RCC 7860 (cell line): Measurements from ENCODE around the gene MLLT3.

Source experiments
- DNase-seq: peaks from one replicate; pipeline ENCODE4 v3.0.0-alpha.2; 2015; ENCODE audit warnings: low spot score
- FAIRE-seq: peaks from 2 replicates; lab custom pipeline; 2012; peaks lifted over from hg19 to GRCh38; lab: Jason Lieb, UNC

The MLLT3 gene

GRCh38 chr9:20524776-20525175, 97.5 kb downstream of the MLLT3 start:
- FAIRE-seq, result no peak
- no peak for DNase-seq

- DNase-seq (no peak), FAIRE-seq (no peak)
Observed at GRCh38 chr9:20518737-20519136, 103.6 kb downstream of the MLLT3 start.

DNA sequence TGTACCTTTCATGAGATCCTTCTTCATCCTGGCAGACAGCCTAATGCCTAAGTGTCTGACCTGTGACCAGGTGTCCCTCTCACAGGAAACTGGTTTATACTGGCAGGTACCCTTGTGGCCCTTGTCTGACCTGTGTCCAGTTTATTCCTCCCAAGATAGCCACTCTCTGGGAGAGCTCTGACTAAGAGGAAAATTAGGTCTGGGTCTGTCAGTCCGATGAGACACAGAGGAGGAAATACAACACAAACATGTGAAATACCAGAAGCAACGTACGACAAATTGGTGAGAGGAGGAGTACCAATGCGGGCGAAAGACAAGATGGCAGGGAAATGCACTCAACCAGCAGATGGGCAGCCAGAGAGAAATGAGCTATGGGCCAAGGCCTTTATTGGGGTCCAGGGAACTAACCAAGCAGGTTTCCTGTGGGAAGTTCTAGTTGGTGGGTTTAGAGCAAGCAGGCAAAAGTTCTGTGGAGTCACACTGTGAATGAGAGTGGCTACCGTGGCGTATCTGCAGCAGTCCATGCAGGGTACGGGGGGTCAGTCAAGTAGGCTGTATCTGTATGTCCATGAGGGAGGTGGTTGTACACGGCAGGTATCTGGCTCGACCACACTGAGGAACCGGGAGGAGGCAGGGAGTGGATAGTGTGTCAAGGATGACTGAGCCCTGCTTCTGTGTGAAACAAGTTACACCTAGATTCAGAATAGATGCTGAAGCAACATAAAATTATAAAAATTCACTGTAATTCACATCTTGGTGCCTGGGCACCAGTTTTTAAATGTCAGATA, 109.0 kb downstream of the MLLT3 start:
- FAIRE-seq (no peak), DNase-seq (no peak)

DNA sequence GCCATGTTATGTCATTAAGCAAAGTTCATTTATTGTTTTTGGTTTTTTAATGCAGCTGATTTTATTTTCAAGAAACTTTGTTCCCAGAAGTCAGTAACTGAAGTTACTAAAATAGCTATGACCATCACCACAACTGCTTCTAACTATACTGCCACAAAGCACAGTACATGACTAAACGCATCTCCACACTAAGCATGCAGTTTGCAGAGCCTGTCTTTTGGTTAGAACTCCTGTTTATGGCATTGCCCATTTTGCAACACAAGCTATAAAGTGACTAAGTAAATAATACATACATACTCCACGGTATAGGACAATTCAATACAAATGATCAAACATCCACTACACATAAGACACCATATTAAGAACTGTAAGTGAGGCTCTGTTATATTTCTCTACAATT, 109.7 kb downstream of the MLLT3 start:
- FAIRE-seq (no peak), DNase-seq (no peak)

DNA sequence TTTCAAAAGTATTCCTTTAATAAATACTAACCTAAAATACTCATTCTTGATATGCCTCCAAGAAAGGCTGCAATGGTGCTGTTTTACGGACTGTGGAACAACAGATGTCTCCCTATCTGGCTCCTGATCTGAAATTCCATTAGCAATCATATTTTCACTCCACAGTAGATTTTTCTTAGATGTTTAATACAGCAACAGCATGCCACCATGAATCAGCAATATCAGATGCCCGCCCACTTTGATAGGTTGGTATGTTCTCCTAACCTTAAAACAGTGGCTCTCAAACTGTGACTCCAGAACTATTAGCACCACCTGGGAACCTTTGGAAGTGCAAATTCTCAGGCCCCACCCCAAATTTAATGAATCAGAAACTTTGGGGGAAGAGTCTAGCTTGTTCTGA, 110.2 kb downstream of the MLLT3 start:
- FAIRE-seq, result no peak
- DNase-seq, result no peak

GRCh38 chr9:20511686-20512085, 110.6 kb downstream of the MLLT3 start:
- no peak for FAIRE-seq

DNA sequence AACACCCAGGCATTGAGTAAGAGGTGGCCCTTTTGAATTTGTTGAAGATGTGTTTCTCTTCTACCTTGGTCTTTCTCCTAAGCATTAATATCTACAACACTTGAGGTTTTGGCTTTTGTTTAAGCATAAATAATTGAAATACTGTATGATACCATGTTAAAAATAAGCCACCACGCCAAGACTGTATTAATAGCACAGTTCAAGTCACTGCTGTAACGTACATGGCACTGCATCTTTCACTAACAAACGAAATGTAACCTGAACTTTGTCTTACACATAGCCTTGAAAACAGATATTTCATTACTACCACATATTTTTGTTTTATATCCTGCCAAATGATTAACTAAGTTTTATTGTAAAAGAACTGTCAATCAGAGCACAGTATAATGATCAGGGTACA, 112.8 kb downstream of the MLLT3 start:
- FAIRE-seq, result no peak
- no peak for DNase-seq

More at GRCh38 chr9:20511686-20512085, 110.6 kb downstream of the MLLT3 start:
- DNase-seq, result no peak

GRCh38 chr9:20508242-20508641, 114.1 kb downstream of the MLLT3 start:
- FAIRE-seq (no peak), DNase-seq (no peak)

DNA sequence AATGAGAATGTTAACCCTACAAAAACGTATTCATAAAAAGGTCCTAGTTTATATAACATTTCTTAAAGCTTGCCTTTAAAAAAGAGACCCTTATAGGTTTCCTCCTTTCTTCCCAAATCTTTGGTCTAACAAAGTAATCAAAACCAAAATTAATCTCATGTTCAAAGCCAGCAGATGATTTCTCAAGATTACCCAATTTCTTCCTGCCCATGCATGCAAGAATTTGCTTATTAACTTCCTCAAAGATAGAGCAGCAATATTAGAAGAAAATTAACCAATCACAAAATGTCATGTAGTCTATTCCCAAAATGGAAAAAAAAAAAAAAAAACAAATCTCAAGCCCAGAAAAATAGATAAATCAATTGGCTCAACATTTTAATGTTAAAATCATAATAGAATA, 114.9 kb downstream of the MLLT3 start:
- DNase-seq (no peak), FAIRE-seq (no peak)

- no peak for FAIRE-seq
- DNase-seq, result no peak
Observed at GRCh38 chr9:20506099-20506900, 116.0 kb downstream of the MLLT3 start.

- no peak for FAIRE-seq
Observed at GRCh38 chr9:20505574-20505973, 116.7 kb downstream of the MLLT3 start.

GRCh38 chr9:20504930-20505329, 117.4 kb downstream of the MLLT3 start:
- DNase-seq (no peak), FAIRE-seq (no peak)

More at GRCh38 chr9:20505574-20505973, 116.7 kb downstream of the MLLT3 start:
- no peak for DNase-seq

GRCh38 chr9:20500101-20500500, 122.2 kb downstream of the MLLT3 start:
- no peak for FAIRE-seq

GRCh38 chr9:20499013-20499412, 123.3 kb downstream of the MLLT3 start:
- FAIRE-seq (no peak), DNase-seq (no peak)

More at GRCh38 chr9:20500101-20500500, 122.2 kb downstream of the MLLT3 start:
- DNase-seq, result no peak

- no peak for FAIRE-seq
- DNase-seq, result no peak
Observed at GRCh38 chr9:20496328-20496727, 126.0 kb downstream of the MLLT3 start.

DNA sequence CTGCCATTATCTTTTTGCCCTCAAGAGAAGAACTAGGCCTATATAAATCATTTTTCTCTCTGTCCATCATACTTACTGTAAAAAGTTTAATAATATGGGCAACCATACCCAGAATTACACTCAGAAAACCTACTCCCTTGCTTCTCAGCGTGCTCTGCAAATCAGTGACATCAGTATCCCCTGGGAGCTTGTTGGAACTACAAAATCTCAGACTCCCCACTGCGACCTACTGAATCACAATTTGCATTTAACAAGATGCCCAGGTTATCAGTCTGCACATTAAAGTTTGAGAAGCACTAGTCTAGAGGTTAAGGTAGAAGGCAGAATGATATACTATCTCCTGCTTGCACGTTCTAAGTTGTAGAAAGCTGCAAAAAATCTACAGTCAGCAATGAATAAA, 127.2 kb downstream of the MLLT3 start:
- FAIRE-seq, result no peak

GRCh38 chr9:20494035-20494434, 128.3 kb downstream of the MLLT3 start:
- FAIRE-seq (no peak), DNase-seq (no peak)

More for the DNA sequence above, 127.2 kb downstream of the MLLT3 start:
- no peak for DNase-seq

DNA sequence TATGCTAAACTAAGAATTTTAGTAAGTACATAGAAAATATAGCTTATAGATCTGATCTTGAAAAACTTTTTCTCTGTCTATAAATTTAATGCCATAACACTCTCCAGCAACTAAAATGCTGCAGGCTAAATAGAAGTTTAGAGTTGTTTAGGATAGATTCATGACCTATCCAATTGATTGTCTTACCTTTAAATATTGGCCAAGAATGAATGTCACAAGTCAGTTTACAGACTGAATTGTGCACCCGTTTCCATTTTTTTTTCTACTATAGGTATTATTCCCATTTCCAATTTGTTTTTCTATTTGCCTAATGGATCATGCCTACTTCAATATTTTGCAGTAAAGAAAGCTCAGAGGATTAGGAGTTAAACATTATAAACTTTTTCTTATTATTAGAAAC, 129.5 kb downstream of the MLLT3 start:
- DNase-seq, result no peak
- no peak for FAIRE-seq

DNA sequence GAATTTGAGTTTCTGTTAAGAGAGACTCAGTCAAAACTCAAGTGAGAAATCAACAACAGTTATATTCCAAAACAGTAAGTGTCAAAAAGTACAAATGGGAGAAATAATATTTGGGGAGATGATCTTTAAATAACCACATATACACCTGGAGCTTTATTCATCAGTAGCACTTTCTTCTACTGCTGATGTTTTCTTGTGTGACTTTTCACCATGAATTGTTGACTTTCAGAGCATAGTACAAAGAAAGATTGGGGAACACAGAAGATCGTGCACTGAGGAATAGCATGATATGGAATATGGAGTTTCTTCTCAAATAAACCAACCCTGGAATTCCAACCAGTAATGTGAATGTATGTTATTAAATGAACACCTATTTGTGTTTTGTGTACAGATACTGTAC, 130.7 kb downstream of the MLLT3 start:
- DNase-seq (no peak), FAIRE-seq (no peak)

GRCh38 chr9:20490246-20490834, 132.0 kb downstream of the MLLT3 start:
- FAIRE-seq, result no peak

DNA sequence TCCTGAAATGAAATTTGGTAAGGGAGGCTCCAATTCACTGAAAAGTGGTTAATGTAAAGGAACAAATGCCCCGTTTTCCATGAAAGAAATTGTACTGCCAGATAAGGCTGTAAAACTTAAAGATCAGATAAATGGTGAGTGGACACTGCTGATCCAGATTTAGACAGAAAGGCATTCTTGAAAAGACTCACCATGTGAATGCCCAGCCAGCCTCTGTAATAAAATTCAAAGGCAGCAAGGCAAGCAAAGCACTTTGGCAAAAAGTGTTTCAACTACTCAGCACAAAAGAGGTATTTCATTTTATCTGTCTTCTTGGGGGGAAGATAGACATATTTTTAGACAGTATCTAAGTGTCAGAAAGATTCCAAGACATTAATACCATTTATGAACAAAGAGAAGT, 133.6 kb downstream of the MLLT3 start:
- FAIRE-seq, result no peak

More at GRCh38 chr9:20490246-20490834, 132.0 kb downstream of the MLLT3 start:
- no peak for DNase-seq

DNA sequence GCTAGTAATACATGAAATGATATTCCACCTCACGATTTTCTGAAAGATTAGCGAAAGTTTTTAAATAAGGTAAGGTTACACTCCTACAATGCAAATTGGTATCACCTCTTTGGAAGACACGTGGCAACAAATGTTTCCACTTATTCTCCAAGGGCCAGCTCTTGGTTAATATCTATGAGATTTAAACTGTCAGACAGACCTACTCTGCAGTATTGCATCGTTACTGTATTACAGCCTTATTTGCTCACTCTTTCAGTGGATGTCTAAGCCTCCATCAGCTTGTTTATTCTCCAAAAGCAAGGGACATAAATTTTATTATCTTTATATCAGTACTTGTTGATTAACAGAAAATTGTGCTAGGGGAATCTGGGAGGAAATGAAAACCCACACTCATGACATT, 135.7 kb downstream of the MLLT3 start:
- DNase-seq, result no peak
- no peak for FAIRE-seq

More for the DNA sequence above, 133.6 kb downstream of the MLLT3 start:
- DNase-seq, result no peak
